Activated T-helper 17 cell treated with anti-CD3 and anti-CD28 coated beads, Interleukin-2, amount 50 U/mL, for 72 hours (primary cell): ENCODE results near the gene OSBPL3. TPM values are rescaled to one million over a fixed set of nuclear protein-coding genes. Genes with fewer than 3 reads are reported as not detected.

ENCODE experiments used
- ATAC-seq: fragments of 150-1000 bp; cut with Tn5 transposase; replicated peaks from 2 replicates; pipeline ENCODE4 v1.10.0; 2021; ENCODE audit warnings: mild to moderate bottlenecking, moderate library complexity
- H3K27ac Mint-ChIP-seq: one replicate; pipeline ENCODE4 v1.8.0; 2022; ENCODE audit warnings: mixed read lengths
- H3K27me3 Mint-ChIP-seq: one replicate; pipeline ENCODE4 v1.8.0; 2022; ENCODE audit warnings: mixed read lengths
- H3K36me3 Mint-ChIP-seq: one replicate; pipeline ENCODE4 v1.8.0; 2022; ENCODE audit warnings: low read depth, mild to moderate bottlenecking, mixed read lengths
- H3K4me1 Mint-ChIP-seq: one replicate; pipeline ENCODE4 v1.8.0; 2022; ENCODE audit warnings: mixed read lengths
- H3K4me3 Mint-ChIP-seq: one replicate; pipeline ENCODE4 v1.8.0; 2022; ENCODE audit warnings: mild to moderate bottlenecking, mixed read lengths
- H3K9me3 Mint-ChIP-seq: one replicate; pipeline ENCODE4 v1.8.0; 2022; ENCODE audit warnings: mixed read lengths
- total RNA-seq, 2 donors: library from RNA; stranded (reverse); gene quantifications; one replicate each; pipeline ENCODE4 v1.2.3, GENCODE V29; 2022

Gene OSBPL3
- total RNA-seq, 2 donors from 2014 or later: 57.6 to 70.6 TPM

- peak overlapping the region; percentile 85 for H3K27ac Mint-ChIP-seq
- peak overlapping the region; percentile 74 for H3K4me3 Mint-ChIP-seq
- H3K9me3 Mint-ChIP-seq: no peaks in the 10 kb centered on the region
- no peak for ATAC-seq
- H3K36me3 Mint-ChIP-seq: peaks cover 98% of the 10 kb centered on the region
- peaks cover 54% of the 10 kb centered on the region for H3K4me1 Mint-ChIP-seq
- no peaks in the 10 kb centered on the region for H3K27me3 Mint-ChIP-seq
These were observed 152.4 kb downstream of the OSBPL3 start for GRCh38 chr7:24827589-24827988.

- no peaks in the 10 kb centered on the region for H3K27me3 Mint-ChIP-seq
- H3K27ac Mint-ChIP-seq: peak overlapping the region; percentile 85
- peak; percentile 74 for ATAC-seq
- peak overlapping the region; percentile 74 for H3K4me3 Mint-ChIP-seq
- H3K36me3 Mint-ChIP-seq: peaks cover 95% of the 10 kb centered on the region
- H3K9me3 Mint-ChIP-seq: no peaks in the 10 kb centered on the region
- H3K4me1 Mint-ChIP-seq: peaks cover 54% of the 10 kb centered on the region
These were observed 153.0 kb downstream of the OSBPL3 start for GRCh38 chr7:24827027-24827426.

- Mint-ChIP-seq H3K27me3 (no peaks in the 10 kb centered on the region), H3K36me3 (peaks cover 91% of the 10 kb centered on the region), H3K9me3 (no peaks in the 10 kb centered on the region), H3K4me1 (peaks cover 56% of the 10 kb centered on the region), H3K4me3 (peak overlapping the region; percentile 74), H3K27ac (peak overlapping the region; percentile 85)
- peak; percentile 69 for ATAC-seq
These were observed 153.3 kb downstream of the OSBPL3 start for GRCh38 chr7:24826662-24827020.

- peak overlapping the region; percentile 74 for H3K4me3 Mint-ChIP-seq
- no peak for ATAC-seq
These were observed 153.9 kb downstream of the OSBPL3 start for GRCh38 chr7:24825931-24826661.

GRCh38 chr7:24825381-24825794, 154.6 kb downstream of the OSBPL3 start:
- Mint-ChIP-seq H3K27ac (no peak overlapping the region), H3K9me3 (no peaks in the 10 kb centered on the region), H3K27me3 (no peaks in the 10 kb centered on the region), H3K36me3 (peaks cover 85% of the 10 kb centered on the region), H3K4me1 (peaks cover 59% of the 10 kb centered on the region), H3K4me3 (peak overlapping the region; percentile 74)
- no peak for ATAC-seq

More at GRCh38 chr7:24825931-24826661, 153.9 kb downstream of the OSBPL3 start:
- Mint-ChIP-seq H3K9me3 (no peaks in the 10 kb centered on the region), H3K36me3 (peaks cover 87% of the 10 kb centered on the region), H3K4me1 (peaks cover 58% of the 10 kb centered on the region), H3K27ac (peak overlapping the region; percentile 85), H3K27me3 (no peaks in the 10 kb centered on the region)

GRCh38 chr7:24824896-24825295, 155.1 kb downstream of the OSBPL3 start:
- peaks cover 85% of the 10 kb centered on the region for H3K36me3 Mint-ChIP-seq
- ATAC-seq: no peak
- peaks cover 62% of the 10 kb centered on the region for H3K4me1 Mint-ChIP-seq
- no peaks in the 10 kb centered on the region for H3K9me3 Mint-ChIP-seq
- H3K27me3 Mint-ChIP-seq: no peaks in the 10 kb centered on the region
- H3K4me3 Mint-ChIP-seq: peak overlapping the region; percentile 74
- peak overlapping the region; percentile 52 for H3K27ac Mint-ChIP-seq

- H3K4me3 Mint-ChIP-seq: peak overlapping the region; percentile 74
- H3K27ac Mint-ChIP-seq: peak overlapping the region; percentile 52
- H3K36me3 Mint-ChIP-seq: peaks cover 85% of the 10 kb centered on the region
- no peaks in the 10 kb centered on the region for H3K9me3 Mint-ChIP-seq
- peaks cover 59% of the 10 kb centered on the region for H3K4me1 Mint-ChIP-seq
- H3K27me3 Mint-ChIP-seq: no peaks in the 10 kb centered on the region
- ATAC-seq: no peak
These were observed 155.6 kb downstream of the OSBPL3 start for GRCh38 chr7:24824400-24824799.

- Mint-ChIP-seq H3K36me3 (peaks cover 86% of the 10 kb centered on the region), H3K4me1 (peaks cover 45% of the 10 kb centered on the region), H3K27ac (peak overlapping the region; percentile 95), H3K27me3 (no peaks in the 10 kb centered on the region), H3K4me3 (peak overlapping the region; percentile 73), H3K9me3 (no peaks in the 10 kb centered on the region)
- ATAC-seq: no peak
These were observed 158.3 kb downstream of the OSBPL3 start for GRCh38 chr7:24821754-24822054.

- peak overlapping the region; percentile 95 for H3K27ac Mint-ChIP-seq
- H3K27me3 Mint-ChIP-seq: no peaks in the 10 kb centered on the region
- H3K9me3 Mint-ChIP-seq: no peaks in the 10 kb centered on the region
- ATAC-seq: peak; percentile 90
- H3K4me1 Mint-ChIP-seq: peaks cover 40% of the 10 kb centered on the region
- peak overlapping the region; percentile 73 for H3K4me3 Mint-ChIP-seq
- H3K36me3 Mint-ChIP-seq: peaks cover 86% of the 10 kb centered on the region
These were observed 158.8 kb downstream of the OSBPL3 start for GRCh38 chr7:24821045-24821753.

- Mint-ChIP-seq H3K4me3 (peak overlapping the region; percentile 73), H3K4me1 (peaks cover 35% of the 10 kb centered on the region), H3K36me3 (peaks cover 86% of the 10 kb centered on the region), H3K27ac (peak overlapping the region; percentile 95), H3K27me3 (no peaks in the 10 kb centered on the region), H3K9me3 (no peaks in the 10 kb centered on the region)
- no peak for ATAC-seq
These were observed 159.3 kb downstream of the OSBPL3 start for GRCh38 chr7:24820730-24821044.

- H3K9me3 Mint-ChIP-seq: no peaks in the 10 kb centered on the region
- H3K4me3 Mint-ChIP-seq: peak overlapping the region; percentile 73
- H3K27me3 Mint-ChIP-seq: no peaks in the 10 kb centered on the region
- peaks cover 86% of the 10 kb centered on the region for H3K36me3 Mint-ChIP-seq
- H3K27ac Mint-ChIP-seq: peak overlapping the region; percentile 95
- peaks cover 29% of the 10 kb centered on the region for H3K4me1 Mint-ChIP-seq
- ATAC-seq: peak; percentile 54
These were observed 159.9 kb downstream of the OSBPL3 start for GRCh38 chr7:24819916-24820689.

- Mint-ChIP-seq H3K4me3 (no peak overlapping the region), H3K9me3 (no peaks in the 10 kb centered on the region), H3K4me1 (peaks cover 20% of the 10 kb centered on the region), H3K27me3 (no peaks in the 10 kb centered on the region), H3K36me3 (peaks cover 85% of the 10 kb centered on the region), H3K27ac (peak overlapping the region; percentile 23)
- no peak for ATAC-seq
These were observed 162.6 kb downstream of the OSBPL3 start for GRCh38 chr7:24817339-24817738.

- no peaks in the 10 kb centered on the region for H3K27me3 Mint-ChIP-seq
- no peak overlapping the region for H3K27ac Mint-ChIP-seq
- H3K36me3 Mint-ChIP-seq: peaks cover 90% of the 10 kb centered on the region
- no peak overlapping the region for H3K4me3 Mint-ChIP-seq
- no peaks in the 10 kb centered on the region for H3K9me3 Mint-ChIP-seq
- H3K4me1 Mint-ChIP-seq: peaks cover 20% of the 10 kb centered on the region
- ATAC-seq: no peak
These were observed 163.1 kb downstream of the OSBPL3 start for GRCh38 chr7:24816868-24817267.

- no peak overlapping the region for H3K4me3 Mint-ChIP-seq
- ATAC-seq: peak; percentile 47
- H3K9me3 Mint-ChIP-seq: no peaks in the 10 kb centered on the region
- peaks cover 97% of the 10 kb centered on the region for H3K36me3 Mint-ChIP-seq
- peaks cover 4% of the 10 kb centered on the region for H3K4me1 Mint-ChIP-seq
- no peaks in the 10 kb centered on the region for H3K27me3 Mint-ChIP-seq
- no peak overlapping the region for H3K27ac Mint-ChIP-seq
These were observed 167.6 kb downstream of the OSBPL3 start for GRCh38 chr7:24812305-24812945.
